Measurements from ENCODE around the gene SCD5. TPM values are rescaled to one million over a fixed set of nuclear protein-coding genes. Genes with fewer than 3 reads are reported as not detected.

Gene SCD5
- total and polyA plus RNA-seq, 2 of the 8 experiments (the other 6 are each of a cell fraction or from before 2014, with no cell fraction given): 0.92 to 1.2 TPM

GRCh38 chr4:82818664-82819662, 20.4 kb upstream of the SCD5 start (continued):
- TF ChIP-seq ATF2 (IDR thresholded peaks at IDR 0.05; ENCODE audit: low read length) (no peak), TAF1 (IDR thresholded peaks at IDR 0.05; ENCODE audit: low read depth, low read length) (no peak), NANOG (IDR thresholded peaks at IDR 0.05; ENCODE audit: insufficient read depth, low read depth, low read length, poor library complexity, severe bottlenecking) (no peak), CTBP2 (IDR thresholded peaks at IDR 0.05; ENCODE audit: borderline replicate concordance, insufficient read depth, insufficient read length, low read length) (no peak), YY1 (IDR thresholded peaks at IDR 0.05; ENCODE audit: low read depth, low read length) (no peak), SAP30 (IDR thresholded peaks at IDR 0.05; ENCODE audit: insufficient read depth, insufficient replicate concordance, low read length) (no peak), ZNF274 (IDR thresholded peaks at IDR 0.05; ENCODE audit: borderline replicate concordance, extremely low read depth, low read length) (no peak), SP2 (IDR thresholded peaks at IDR 0.05; ENCODE audit: low read length) (no peak), CBX8 (IDR thresholded peaks at IDR 0.05; ENCODE audit: borderline replicate concordance, low read depth, low read length) (no peak)
